Mesothelial cell of epicardium (in vitro differentiated cells): ENCODE results near the gene SMIM38. TPM values are rescaled to one million over a fixed set of nuclear protein-coding genes. Genes with fewer than 3 reads are reported as not detected.

ENCODE experiments used
- DNase-seq, 2 experiments: peaks; one replicate each; pipeline ENCODE4 v3.0.0; 2021; ENCODE audit warnings: low spot score in 2 of 2; ENCODE audit not compliant: unreplicated experiment in 2 of 2
- H3K27ac Mint-ChIP-seq: 2 replicates; pipeline ENCODE4 v1.8.0; 2021; ENCODE audit warnings: mixed read lengths
- H3K27me3 Mint-ChIP-seq: 2 replicates; pipeline ENCODE4 v1.8.0; 2021; ENCODE audit warnings: low read depth, mixed read lengths
- H3K36me3 Mint-ChIP-seq: 2 replicates; pipeline ENCODE4 v1.8.0; 2021; ENCODE audit warnings: mixed read lengths
- H3K4me1 Mint-ChIP-seq: 2 replicates; pipeline ENCODE4 v1.8.0; 2021; ENCODE audit warnings: mixed read lengths
- H3K4me3 Mint-ChIP-seq: 2 replicates; pipeline ENCODE4 v1.8.0; 2021; ENCODE audit warnings: mild to moderate bottlenecking, moderate library complexity, mixed read lengths
- H3K9me3 Mint-ChIP-seq: 2 replicates; pipeline ENCODE4 v1.8.0; 2021; ENCODE audit warnings: mixed read lengths
- CTCF ChIP-seq: fragments of 200-600 bp; sonication (generic); IDR thresholded peaks from one replicate; pipeline ENCODE4 v1.5.0; 2021; ENCODE audit warnings: antibody characterized with exemption; ENCODE audit not compliant: unreplicated experiment
- total RNA-seq: library from RNA; stranded (reverse); gene quantifications from 3 replicates; pipeline ENCODE4 v1.2.1, GENCODE V29; 2021

SMIM38 gene
- total RNA-seq, 1 donor from 2014 or later: 2.5 TPM

- no peak for TF ChIP-seq CTCF
- H3K4me1 Mint-ChIP-seq: peaks cover 10% of the 10 kb centered on the region
- H3K27ac Mint-ChIP-seq: no peak overlapping the region
- peaks cover 5% of the 10 kb centered on the region for H3K36me3 Mint-ChIP-seq
- H3K9me3 Mint-ChIP-seq: peaks cover 6% of the 10 kb centered on the region
- H3K27me3 Mint-ChIP-seq: peaks cover 5% of the 10 kb centered on the region
- no peak overlapping the region for H3K4me3 Mint-ChIP-seq
- DNase-seq: no peak
Measured at GRCh38 chr11:69204246-69204940, 48.7 kb downstream of the SMIM38 start.

GRCh38 chr11:69204941-69205742 is 49.4 kb downstream of the SMIM38 start:
- H3K27me3 Mint-ChIP-seq: peaks cover 7% of the 10 kb centered on the region
- no peak for DNase-seq
- H3K27ac Mint-ChIP-seq: no peak overlapping the region
- no peak overlapping the region for H3K4me3 Mint-ChIP-seq
- H3K9me3 Mint-ChIP-seq: peaks cover 6% of the 10 kb centered on the region
- H3K36me3 Mint-ChIP-seq: peaks cover 5% of the 10 kb centered on the region
- no peak for TF ChIP-seq CTCF
- peaks cover 3% of the 10 kb centered on the region for H3K4me1 Mint-ChIP-seq

Other genes starting within 250 kb of the SMIM38 start
- not detected in 3 replicates for gene MRGPRD, start 174.9 kb upstream of the SMIM38 start, total RNA-seq
- gene MRGPRF, start 142.7 kb upstream of the SMIM38 start, total RNA-seq: 2.3 to 4.0 TPM (median 3.4 TPM) in 3 replicates
- 20.5 to 23.7 TPM (median 22.1 TPM) in 3 replicates for gene TPCN2, start 107.0 kb upstream of the SMIM38 start, total RNA-seq
- 1.9 to 2.6 TPM (median 2.1 TPM) in 3 replicates for gene MYEOV, start 138.2 kb downstream of the SMIM38 start, total RNA-seq